BE2C (cell line): ENCODE data around the gene LBX2.

Experiments
- DNase-seq: peaks from one replicate; pipeline ENCODE4 v3.0.0-alpha.2; 2020
- H3K27me3 ChIP-seq: fragments of 250-450 bp; sonication (Bioruptor Pico); 2 replicates; pipeline ENCODE4 v1.5.1; 2020; ENCODE audit warnings: mild to moderate bottlenecking
- H3K36me3 ChIP-seq: fragments of 250-450 bp; sonication (Bioruptor Pico); 2 replicates; pipeline ENCODE4 v1.5.1; 2020; ENCODE audit warnings: mild to moderate bottlenecking
- H3K4me1 ChIP-seq: fragments of 250-450 bp; sonication (Bioruptor Pico); 2 replicates; pipeline ENCODE4 v1.5.1; 2020
- H3K4me3 ChIP-seq: 2 replicates; pipeline ENCODE4 v1.5.1; 2011; ENCODE audit warnings: low read depth, low read length
- H3K9me3 ChIP-seq: fragments of 250-450 bp; sonication (Bioruptor Pico); 2 replicates; pipeline ENCODE4 v1.5.1; 2020
- CTCF ChIP-seq: IDR thresholded peaks from 2 replicates; pipeline ENCODE4 v1.5.1; 2012; ENCODE audit warnings: mild to moderate bottlenecking, low read depth, low read length

LBX2 gene

GRCh38 chr2:74502720-74503505, 3.5 kb upstream of the LBX2 start:
- peaks cover 5% of the 10 kb centered on the region; the same call in 1 of the 2 replicates for H3K4me1 ChIP-seq
- no peaks in the 10 kb centered on the region for H3K27me3 ChIP-seq
- no peaks in the 10 kb centered on the region for H3K9me3 ChIP-seq
- TF ChIP-seq CTCF: no peak
- peaks cover 26% of the 10 kb centered on the region for H3K36me3 ChIP-seq
- no peak for DNase-seq
- no peak overlapping the region for H3K4me3 ChIP-seq

GRCh38 chr2:74502147-74502719, 2.8 kb upstream of the LBX2 start:
- Histone ChIP-seq H3K4me1 (peaks cover 5% of the 10 kb centered on the region; the same call in 1 of the 2 replicates), H3K9me3 (no peaks in the 10 kb centered on the region), H3K27me3 (no peaks in the 10 kb centered on the region), H3K36me3 (peaks cover 26% of the 10 kb centered on the region), H3K4me3 (no peak overlapping the region)
- DNase-seq: no peak
- TF ChIP-seq CTCF: no peak

- no peak for TF ChIP-seq CTCF
- Histone ChIP-seq H3K27me3 (no peaks in the 10 kb centered on the region), H3K9me3 (no peaks in the 10 kb centered on the region), H3K36me3 (peaks cover 24% of the 10 kb centered on the region), H3K4me3 (no peak overlapping the region), H3K4me1 (peaks cover 5% of the 10 kb centered on the region; the same call in 1 of the 2 replicates)
- DNase-seq: no peak
Observed at GRCh38 chr2:74501335-74502071, 2.1 kb upstream of the LBX2 start.

- Histone ChIP-seq H3K4me3 (no peak overlapping the region), H3K36me3 (peaks cover 14% of the 10 kb centered on the region), H3K9me3 (no peaks in the 10 kb centered on the region), H3K27me3 (no peaks in the 10 kb centered on the region), H3K4me1 (peaks cover 5% of the 10 kb centered on the region; the same call in 1 of the 2 replicates)
- TF ChIP-seq CTCF: no peak
- no peak for DNase-seq
Observed at GRCh38 chr2:74500578-74500946, 1.2 kb upstream of the LBX2 start.

GRCh38 chr2:74499940-74500577, 656 bp upstream of the LBX2 start:
- no peak for DNase-seq
- H3K4me1 ChIP-seq: peaks cover 5% of the 10 kb centered on the region; the same call in 1 of the 2 replicates
- TF ChIP-seq CTCF: no peak
- no peaks in the 10 kb centered on the region for H3K9me3 ChIP-seq
- no peaks in the 10 kb centered on the region for H3K27me3 ChIP-seq
- peak overlapping the region; percentile 61 for H3K4me3 ChIP-seq
- peaks cover 9% of the 10 kb centered on the region for H3K36me3 ChIP-seq
